ENCODE measurements around the gene APEX1.
A peak's percentile ranks its signal among the peaks of the same experiment; 100 is the strongest.
"Not testable (repeated sequence)": the region's sequence is repeated elsewhere in the genome, so short reads cannot be mapped to it uniquely, and the experiment has no call there.

APEX1 gene

GRCh38 chr14:20438664-20439063 lies 16.4 kb upstream of the APEX1 start:
- no peak for TF ChIP-seq CTCF (IDR thresholded peaks at IDR 0.05; ENCODE audit: low read depth, low read length)
- DNase-seq (ENCODE audit: extremely low read depth, low read depth): no peak

GRCh38 chr14:20440465-20440864 lies 14.6 kb upstream of the APEX1 start:
- TF ChIP-seq CTCF (IDR thresholded peaks at IDR 0.05; ENCODE audit: low read depth, low read length): no peak
- no peak for DNase-seq (ENCODE audit: extremely low read depth, low read depth)

- no peak for DNase-seq (ENCODE audit: extremely low read depth, low read depth)
- no peak for TF ChIP-seq CTCF (IDR thresholded peaks at IDR 0.05; ENCODE audit: low read depth, low read length)
Observed at GRCh38 chr14:20440882-20441281, 14.1 kb upstream of the APEX1 start.

GRCh38 chr14:20441461-20441860 lies 13.6 kb upstream of the APEX1 start:
- no peak for TF ChIP-seq CTCF (IDR thresholded peaks at IDR 0.05; ENCODE audit: low read depth, low read length)
- DNase-seq (ENCODE audit: extremely low read depth, low read depth): no peak

- not testable (repeated sequence) for DNase-seq (ENCODE audit: extremely low read depth, low read depth)
Observed at GRCh38 chr14:20443650-20444049, 11.4 kb upstream of the APEX1 start.

- DNase-seq (ENCODE audit: extremely low read depth, low read depth): no peak
- TF ChIP-seq CTCF (IDR thresholded peaks at IDR 0.05; ENCODE audit: low read depth, low read length): no peak
Observed at GRCh38 chr14:20446889-20447288, 8.1 kb upstream of the APEX1 start.

GRCh38 chr14:20452831-20453230 lies 2.2 kb upstream of the APEX1 start:
- DNase-seq (ENCODE audit: extremely low read depth, low read depth): not testable (repeated sequence)

- DNase-seq (ENCODE audit: extremely low read depth, low read depth): peak; percentile 61
- TF ChIP-seq CTCF (IDR thresholded peaks at IDR 0.05; ENCODE audit: low read depth, low read length): no peak
Observed at GRCh38 chr14:20455355-20456300, 602 bp downstream of the APEX1 start.

Measured in AG09319 (cell line).